ENCODE data around the gene DAPK2.

Gene DAPK2

GRCh38 chr15:64052925-64053491 lies 6.7 kb upstream of the DAPK2 start:
- DNase-seq: no peak

GRCh38 chr15:64051407-64052259 lies 5.3 kb upstream of the DAPK2 start:
- no peak for DNase-seq

GRCh38 chr15:64051093-64051402 lies 4.8 kb upstream of the DAPK2 start:
- DNase-seq: no peak

GRCh38 chr15:64050281-64051092 lies 4.2 kb upstream of the DAPK2 start:
- no peak for DNase-seq

GRCh38 chr15:64048781-64049460 lies 2.6 kb upstream of the DAPK2 start:
- DNase-seq: no peak

- DNase-seq: no peak
Measured at GRCh38 chr15:64045774-64046420, 388 bp downstream of the DAPK2 start.

- DNase-seq: no peak
Measured at GRCh38 chr15:64045101-64045435, 1.2 kb downstream of the DAPK2 start.

GRCh38 chr15:64044300-64045100 lies 1.8 kb downstream of the DAPK2 start:
- no peak for DNase-seq

- DNase-seq: no peak
Measured at GRCh38 chr15:64038878-64039610, 7.2 kb downstream of the DAPK2 start.

- DNase-seq: no peak
Measured at GRCh38 chr15:64037966-64038365, 8.3 kb downstream of the DAPK2 start.

- DNase-seq: no peak
Measured at GRCh38 chr15:64037116-64037515, 9.2 kb downstream of the DAPK2 start.

GRCh38 chr15:64035525-64035924 lies 10.8 kb downstream of the DAPK2 start:
- DNase-seq: no peak

GRCh38 chr15:64034519-64034918 lies 11.8 kb downstream of the DAPK2 start:
- DNase-seq: no peak

- DNase-seq: no peak
Measured at GRCh38 chr15:64032329-64032728, 14.0 kb downstream of the DAPK2 start.

GRCh38 chr15:64030123-64030522 lies 16.2 kb downstream of the DAPK2 start:
- DNase-seq: no peak

GRCh38 chr15:64029633-64030032 lies 16.7 kb downstream of the DAPK2 start:
- no peak for DNase-seq

- DNase-seq: no peak
Measured at GRCh38 chr15:64029110-64029509, 17.2 kb downstream of the DAPK2 start.

- DNase-seq: no peak
Measured at GRCh38 chr15:64026591-64026990, 19.7 kb downstream of the DAPK2 start.

GRCh38 chr15:64024172-64025050 lies 21.9 kb downstream of the DAPK2 start:
- DNase-seq: no peak

- DNase-seq: no peak
Measured at GRCh38 chr15:64023220-64023619, 23.1 kb downstream of the DAPK2 start.

All from effector CD4-positive, alpha-beta T cell (primary cell).